GM12891 (cell line): ENCODE results near the gene CTNNA3.

Source experiments
- DNase-seq: peaks from one replicate; pipeline ENCODE4 v3.0.0; 2011; ENCODE audit warnings: low spot score; ENCODE audit not compliant: insufficient read length
- FAIRE-seq: peaks from 2 replicates; lab custom pipeline; 2011; peaks lifted over from hg19 to GRCh38; lab: Jason Lieb, UNC
- PAX5 ChIP-seq: IDR thresholded peaks from 2 replicates; pipeline ENCODE4 v1.6.1; 2011; ENCODE audit warnings: low read length, moderate library complexity, mild to moderate bottlenecking; ENCODE audit not compliant: insufficient read depth, severe bottlenecking
- POLR2A ChIP-seq: IDR thresholded peaks from 2 replicates; pipeline ENCODE4 v1.6.1; 2011; ENCODE audit warnings: low read depth, low read length, control low read depth
- POLR2AphosphoS5 ChIP-seq: IDR thresholded peaks from 2 replicates; pipeline ENCODE4 v1.6.1; 2011; ENCODE audit warnings: low read depth, low read length, control low read depth
- POU2F2 ChIP-seq: IDR thresholded peaks from 2 replicates; pipeline ENCODE4 v1.6.1; 2011; ENCODE audit warnings: low read depth, mild to moderate bottlenecking, control low read depth, low read length, moderate library complexity
- SPI1 ChIP-seq: IDR thresholded peaks from 2 replicates; pipeline ENCODE4 v1.6.1; 2011; ENCODE audit warnings: low read depth, low read length, control low read depth
- TAF1 ChIP-seq: IDR thresholded peaks from 2 replicates; pipeline ENCODE4 v1.6.1; 2011; ENCODE audit warnings: low read depth, low read length, control low read depth

CTNNA3 gene

DNA sequence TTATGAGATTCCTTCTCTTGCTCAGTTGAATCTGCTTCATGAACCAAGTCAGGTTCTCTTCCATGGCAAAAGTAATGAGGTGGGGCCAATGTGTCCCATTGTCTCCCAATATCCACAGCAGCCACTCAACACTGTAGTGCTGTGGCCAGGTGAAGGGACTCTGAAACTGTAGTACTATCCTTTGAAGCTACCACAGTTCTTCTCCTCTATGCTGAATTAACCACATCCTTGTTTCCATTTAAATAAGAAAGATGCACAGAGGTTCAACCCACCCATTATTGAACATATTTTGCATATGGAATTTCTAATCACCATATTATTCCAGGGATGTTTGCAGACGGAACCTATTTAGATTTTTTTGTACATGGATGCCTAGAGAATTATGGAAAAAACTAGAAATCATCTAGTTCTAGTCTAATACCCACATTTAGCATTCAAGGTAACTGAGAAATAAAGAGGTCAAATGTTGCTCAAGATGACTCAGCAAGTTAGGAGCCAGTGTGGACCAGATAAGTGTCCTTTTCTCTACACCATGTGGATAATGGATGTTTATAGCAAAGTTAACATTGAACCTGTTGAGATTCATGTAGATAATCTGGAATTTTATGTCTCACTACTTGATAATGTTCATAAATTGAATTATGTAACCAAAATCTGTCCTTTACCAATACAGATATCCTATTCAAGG is 705.7 kb downstream of the CTNNA3 start:
- no peak for FAIRE-seq
- no peak for DNase-seq
- TF ChIP-seq POLR2AphosphoS5 (no peak), TAF1 (no peak), SPI1 (no peak), POU2F2 (no peak), PAX5 (no peak), POLR2A (no peak)

GRCh38 chr10:66983475-66983818 is 712.5 kb downstream of the CTNNA3 start:
- TF ChIP-seq PAX5 (no peak), SPI1 (no peak), TAF1 (no peak), POU2F2 (no peak), POLR2A (no peak), POLR2AphosphoS5 (no peak)
- DNase-seq, result no peak
- FAIRE-seq, result no peak

GRCh38 chr10:66982792-66983474 is 713.1 kb downstream of the CTNNA3 start:
- no peak for FAIRE-seq
- TF ChIP-seq PAX5 (no peak), POLR2AphosphoS5 (no peak)
- DNase-seq, result no peak

GRCh38 chr10:66982053-66982420 is 714.0 kb downstream of the CTNNA3 start:
- DNase-seq, result no peak
- TF ChIP-seq TAF1 (no peak), SPI1 (no peak), POU2F2 (no peak), PAX5 (no peak), POLR2A (no peak), POLR2AphosphoS5 (no peak)
- FAIRE-seq, result no peak

DNA sequence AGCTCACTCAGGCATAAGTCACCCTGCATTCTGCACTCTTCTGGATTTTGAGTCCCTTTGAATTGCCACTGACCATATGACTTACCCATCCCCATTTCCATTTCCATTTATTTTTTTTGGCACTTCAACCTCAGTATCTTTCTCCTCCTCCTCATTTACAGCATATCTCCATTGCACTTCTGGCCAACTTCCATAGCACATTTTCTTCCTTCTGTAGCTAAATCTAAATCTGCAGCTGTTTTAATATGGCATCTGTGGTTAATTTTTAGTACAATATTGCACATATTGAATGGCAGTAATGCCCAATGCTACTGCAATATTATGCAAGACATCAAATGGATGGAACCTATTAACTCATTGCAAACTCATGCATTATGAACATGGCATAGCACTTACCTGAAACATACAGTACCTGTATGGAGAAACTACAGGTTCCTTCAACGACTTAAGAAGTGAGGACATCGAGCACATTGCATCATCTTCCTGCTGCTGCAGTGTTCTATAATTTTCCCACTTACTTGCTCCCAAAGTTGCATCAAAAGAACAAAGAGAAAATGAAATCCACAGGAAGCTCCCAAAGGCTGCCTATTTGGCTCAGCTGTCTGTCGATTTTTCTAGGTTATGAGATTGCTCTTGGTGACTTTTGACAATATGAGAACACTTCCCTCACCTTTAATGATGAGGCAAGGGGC is 714.5 kb downstream of the CTNNA3 start:
- no peak for DNase-seq
- no peak for FAIRE-seq
- TF ChIP-seq TAF1 (no peak), POU2F2 (no peak), SPI1 (no peak), PAX5 (no peak), POLR2A (no peak), POLR2AphosphoS5 (no peak)

DNA sequence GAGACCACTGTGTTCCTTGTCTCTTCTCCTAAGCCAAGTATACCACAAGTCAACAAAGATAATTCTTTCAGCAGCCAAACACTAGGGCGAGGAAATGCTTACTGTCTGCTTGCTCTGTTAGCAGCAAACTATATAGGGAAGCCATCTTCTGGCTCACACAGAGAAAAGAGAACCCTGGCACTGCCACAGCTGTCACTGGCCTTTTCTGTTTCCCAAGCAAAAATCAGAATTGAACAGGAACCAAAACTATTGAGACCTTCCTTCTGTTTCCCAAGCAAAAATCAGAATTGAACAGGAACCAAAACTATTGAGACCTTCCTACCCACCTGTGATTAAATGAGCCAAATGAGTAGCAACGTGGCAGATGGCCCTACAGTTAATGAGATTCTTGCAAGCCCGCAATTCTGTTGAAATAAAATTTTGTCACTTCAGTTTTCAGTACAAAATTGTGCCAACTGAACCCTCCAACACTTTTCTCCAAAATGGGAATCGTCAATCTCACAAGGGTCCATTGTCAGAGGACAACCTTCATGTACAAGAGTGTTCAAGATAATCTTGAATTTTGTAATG is 715.7 kb downstream of the CTNNA3 start:
- TF ChIP-seq POU2F2, result no peak
- TF ChIP-seq POLR2AphosphoS5, result no peak
- no peak for TF ChIP-seq POLR2A
- TF ChIP-seq PAX5, result no peak
- TF ChIP-seq TAF1, result no peak
- TF ChIP-seq SPI1, result no peak
- no peak for DNase-seq
- FAIRE-seq, result no peak

- DNase-seq (no peak), FAIRE-seq (no peak)
- TF ChIP-seq TAF1 (no peak), PAX5 (no peak), SPI1 (no peak), POLR2A (no peak), POLR2AphosphoS5 (no peak), POU2F2 (no peak)
Measured at GRCh38 chr10:66964946-66965345, 731.0 kb downstream of the CTNNA3 start.

- DNase-seq (no peak), FAIRE-seq (no peak)
- no peak for TF ChIP-seq POU2F2
Measured at GRCh38 chr10:66958466-66958865, 737.5 kb downstream of the CTNNA3 start.

- DNase-seq, result no peak
- TF ChIP-seq PAX5, result no peak
- TF ChIP-seq SPI1, result no peak
- TF ChIP-seq TAF1, result no peak
- TF ChIP-seq POU2F2, result no peak
- TF ChIP-seq POLR2AphosphoS5, result no peak
- no peak for TF ChIP-seq POLR2A
- no peak for FAIRE-seq
Measured at GRCh38 chr10:66951896-66952295, 744.1 kb downstream of the CTNNA3 start.
